Measurements from ENCODE around the gene PKHD1.

DNA sequence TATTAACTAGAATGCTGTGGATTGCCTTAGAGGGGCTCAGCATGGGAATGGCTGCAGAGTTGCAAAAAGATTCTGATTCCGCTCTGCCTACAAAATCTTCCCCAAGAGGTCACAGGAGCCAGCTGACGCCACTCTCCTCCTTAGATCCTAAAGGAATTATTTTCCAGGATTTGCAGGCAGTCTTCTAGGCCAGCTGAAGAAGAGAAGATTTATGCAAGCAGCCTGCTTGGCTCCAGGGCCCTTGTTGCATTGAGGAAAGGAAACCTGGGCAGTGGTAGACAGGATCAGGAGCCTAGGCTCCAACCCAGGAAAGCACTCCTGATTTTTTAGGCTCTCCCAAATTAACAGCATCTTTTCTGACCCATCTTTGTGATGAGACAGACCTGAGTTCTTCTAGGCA lies 245.8 kb downstream of the PKHD1 start:
- TF ChIP-seq, protein P1, sequence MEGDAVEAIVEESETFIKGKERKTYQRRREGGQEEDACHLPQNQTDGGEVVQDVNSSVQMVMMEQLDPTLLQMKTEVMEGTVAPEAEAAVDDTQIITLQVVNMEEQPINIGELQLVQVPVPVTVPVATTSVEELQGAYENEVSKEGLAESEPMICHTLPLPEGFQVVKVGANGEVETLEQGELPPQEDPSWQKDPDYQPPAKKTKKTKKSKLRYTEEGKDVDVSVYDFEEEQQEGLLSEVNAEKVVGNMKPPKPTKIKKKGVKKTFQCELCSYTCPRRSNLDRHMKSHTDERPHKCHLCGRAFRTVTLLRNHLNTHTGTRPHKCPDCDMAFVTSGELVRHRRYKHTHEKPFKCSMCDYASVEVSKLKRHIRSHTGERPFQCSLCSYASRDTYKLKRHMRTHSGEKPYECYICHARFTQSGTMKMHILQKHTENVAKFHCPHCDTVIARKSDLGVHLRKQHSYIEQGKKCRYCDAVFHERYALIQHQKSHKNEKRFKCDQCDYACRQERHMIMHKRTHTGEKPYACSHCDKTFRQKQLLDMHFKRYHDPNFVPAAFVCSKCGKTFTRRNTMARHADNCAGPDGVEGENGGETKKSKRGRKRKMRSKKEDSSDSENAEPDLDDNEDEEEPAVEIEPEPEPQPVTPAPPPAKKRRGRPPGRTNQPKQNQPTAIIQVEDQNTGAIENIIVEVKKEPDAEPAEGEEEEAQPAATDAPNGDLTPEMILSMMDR (IDR thresholded peaks at IDR 0.05; ENCODE audit: insufficient read depth, low read length) = no peak
- TF ChIP-seq, protein P2, sequence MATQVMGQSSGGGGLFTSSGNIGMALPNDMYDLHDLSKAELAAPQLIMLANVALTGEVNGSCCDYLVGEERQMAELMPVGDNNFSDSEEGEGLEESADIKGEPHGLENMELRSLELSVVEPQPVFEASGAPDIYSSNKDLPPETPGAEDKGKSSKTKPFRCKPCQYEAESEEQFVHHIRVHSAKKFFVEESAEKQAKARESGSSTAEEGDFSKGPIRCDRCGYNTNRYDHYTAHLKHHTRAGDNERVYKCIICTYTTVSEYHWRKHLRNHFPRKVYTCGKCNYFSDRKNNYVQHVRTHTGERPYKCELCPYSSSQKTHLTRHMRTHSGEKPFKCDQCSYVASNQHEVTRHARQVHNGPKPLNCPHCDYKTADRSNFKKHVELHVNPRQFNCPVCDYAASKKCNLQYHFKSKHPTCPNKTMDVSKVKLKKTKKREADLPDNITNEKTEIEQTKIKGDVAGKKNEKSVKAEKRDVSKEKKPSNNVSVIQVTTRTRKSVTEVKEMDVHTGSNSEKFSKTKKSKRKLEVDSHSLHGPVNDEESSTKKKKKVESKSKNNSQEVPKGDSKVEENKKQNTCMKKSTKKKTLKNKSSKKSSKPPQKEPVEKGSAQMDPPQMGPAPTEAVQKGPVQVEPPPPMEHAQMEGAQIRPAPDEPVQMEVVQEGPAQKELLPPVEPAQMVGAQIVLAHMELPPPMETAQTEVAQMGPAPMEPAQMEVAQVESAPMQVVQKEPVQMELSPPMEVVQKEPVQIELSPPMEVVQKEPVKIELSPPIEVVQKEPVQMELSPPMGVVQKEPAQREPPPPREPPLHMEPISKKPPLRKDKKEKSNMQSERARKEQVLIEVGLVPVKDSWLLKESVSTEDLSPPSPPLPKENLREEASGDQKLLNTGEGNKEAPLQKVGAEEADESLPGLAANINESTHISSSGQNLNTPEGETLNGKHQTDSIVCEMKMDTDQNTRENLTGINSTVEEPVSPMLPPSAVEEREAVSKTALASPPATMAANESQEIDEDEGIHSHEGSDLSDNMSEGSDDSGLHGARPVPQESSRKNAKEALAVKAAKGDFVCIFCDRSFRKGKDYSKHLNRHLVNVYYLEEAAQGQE (IDR thresholded peaks at IDR 0.05; ENCODE audit: insufficient replicate concordance, low read depth) = no peak
- TF ChIP-seq POLR2AphosphoS5 (IDR thresholded peaks at IDR 0.05; ENCODE audit: low read depth) = no peak

Data from HL-60 (cell line).